SK-N-SH (cell line): Measurements from ENCODE around the gene CALCR. TPM values are rescaled to one million over a fixed set of nuclear protein-coding genes. Genes with fewer than 3 reads are reported as not detected.

Experiments used
- CTCF ChIA-PET: fragments of 300-600, 350-600 bp; formaldehyde crosslinking; extraction: SDS; loops from one replicate; lab custom pipeline; 2021; lab: Yijun Ruan, JAX
- POLR2A ChIA-PET: fragments of 350-600 bp; sonication (Branson Sonifier 250); formaldehyde crosslinking; extraction: SDS; loops from one replicate; lab custom pipeline; 2020; ENCODE audit warnings: antibody characterized with exemption, inconsistent platforms; lab: Yijun Ruan, JAX
- DNase-seq: peaks from one replicate; pipeline ENCODE4 v3.0.0; 2012
- H2AFZ ChIP-seq: fragments of 200-600 bp; sonication (generic); 2 replicates; pipeline ENCODE4 v1.8.1; 2016; ENCODE audit warnings: antibody characterized with exemption, mild to moderate bottlenecking, low read depth
- H3F3A ChIP-seq: fragments of 200-600 bp; sonication (generic); replicated peaks from 2 replicates; pipeline ENCODE3; 2016; ENCODE audit warnings: antibody characterized with exemption, mild to moderate bottlenecking; ENCODE audit not compliant: insufficient read depth
- H3K27ac ChIP-seq, 2 experiments: fragments of 200-500 bp in 1 of 2; fragments of 200-600 bp in 1 of 2; sonication (Bioruptor generic) in 1 of 2; sonication (generic), shearing (Covaris generic) in 1 of 2; 2 replicates each; pipeline versions ENCODE4 v1.5.1 to v1.6.1; 2014 to 2016; ENCODE audit warnings: low read depth in 2 of 2, inconsistent platforms in 1 of 2, low read length in 1 of 2, mild to moderate bottlenecking in 1 of 2, mixed read lengths in 1 of 2
- H3K27me3 ChIP-seq: fragments of 200-600 bp; sonication (generic), shearing (Covaris generic); 2 replicates; pipeline ENCODE4 v1.6.1; 2016; ENCODE audit warnings: mixed run types; ENCODE audit not compliant: insufficient read depth
- H3K36me3 ChIP-seq, 2 experiments: fragments of 200-500 bp in 1 of 2; fragments of 200-600 bp in 1 of 2; sonication (Bioruptor generic) in 1 of 2; sonication (generic) in 1 of 2; replicated peaks in 1 of 2; 2 replicates each; pipeline versions ENCODE3 to v1.5.1; 2014 to 2016; ENCODE audit warnings: low read length in 1 of 2, mild to moderate bottlenecking in 1 of 2; ENCODE audit not compliant: insufficient read depth in 2 of 2, control insufficient read depth in 1 of 2
- H3K4me1 ChIP-seq, 2 experiments: fragments of 200-500 bp in 1 of 2; fragments of 200-600 bp in 1 of 2; sonication (Bioruptor generic) in 1 of 2; sonication (generic), shearing (Covaris generic) in 1 of 2; 2 replicates each; pipeline versions ENCODE4 v1.5.1 to v1.6.1; 2014 to 2016; ENCODE audit warnings: low read depth in 1 of 2, low read length in 1 of 2, mixed run types in 1 of 2; ENCODE audit not compliant: insufficient read depth in 2 of 2, control insufficient read depth in 1 of 2
- H3K4me2 ChIP-seq: fragments of 200-600 bp; sonication (generic), shearing (Covaris generic); 2 replicates; pipeline ENCODE4 v1.6.1; 2017; ENCODE audit warnings: mixed run types
- H3K4me3 ChIP-seq, 2 experiments: fragments of 200-500 bp in 1 of 2; fragments of 200-600 bp in 1 of 2; sonication (Bioruptor generic) in 1 of 2; sonication (generic), shearing (Covaris generic) in 1 of 2; 2 replicates each; pipeline versions ENCODE4 v1.5.1 to v1.8.1; 2014 to 2016; ENCODE audit warnings: low read depth in 2 of 2, inconsistent platforms in 1 of 2, low read length in 1 of 2, mild to moderate bottlenecking in 1 of 2, mixed read lengths in 1 of 2, moderate library complexity in 1 of 2
- H3K79me2 ChIP-seq: fragments of 200-600 bp; sonication (generic); 2 replicates; pipeline ENCODE4 v1.8.1; 2017; ENCODE audit warnings: mild to moderate bottlenecking; ENCODE audit not compliant: insufficient read depth
- H3K9ac ChIP-seq: fragments of 200-600 bp; sonication (generic); 2 replicates; pipeline ENCODE4 v1.6.1; 2017; ENCODE audit warnings: mixed run types
- H3K9me2 ChIP-seq: fragments of 200-600 bp; sonication (generic); 2 replicates; pipeline ENCODE4 v1.6.1; 2017; ENCODE audit warnings: mixed run types
- H3K9me3 ChIP-seq: fragments of 200-600 bp; sonication (generic); 2 replicates; pipeline ENCODE4 v1.6.1; 2017; ENCODE audit warnings: mixed run types, mild to moderate bottlenecking, moderate library complexity
- H4K20me1 ChIP-seq: fragments of 200-600 bp; sonication (generic); 2 replicates; pipeline ENCODE4 v1.6.1; 2017; ENCODE audit warnings: mild to moderate bottlenecking, mixed run types; ENCODE audit not compliant: insufficient read depth
- CHD2 ChIP-seq: fragments of 150-350 bp; IDR thresholded peaks from 2 replicates; pipeline ENCODE4 v1.6.1; 2018; ENCODE audit warnings: low read length; ENCODE audit not compliant: partially characterized antibody
- ELF1 ChIP-seq: IDR thresholded peaks from 2 replicates; pipeline ENCODE4 v1.4.0; 2012
- EP300 ChIP-seq, 2 experiments: IDR thresholded peaks; 2 replicates each; pipeline versions ENCODE4 v1.4.0 to v1.6.1; 2012; ENCODE audit warnings: borderline replicate concordance in 1 of 2, low read depth in 1 of 2, low read length in 1 of 2
- EZH2phosphoT487 ChIP-seq: fragments of 200-600 bp; sonication (generic); IDR thresholded peaks from 2 replicates; pipeline ENCODE4 v1.6.1; 2017; ENCODE audit warnings: low read depth, mixed run types, mild to moderate bottlenecking, antibody characterized with exemption, moderate library complexity, borderline replicate concordance
- FOSL2 ChIP-seq: IDR thresholded peaks from 2 replicates; pipeline ENCODE4 v1.4.0; 2012; ENCODE audit warnings: low read depth, mild to moderate bottlenecking, moderate library complexity, borderline replicate concordance
- FOXJ3 ChIP-seq: sonication (generic); formaldehyde crosslinking; IDR thresholded peaks from 2 replicates; pipeline ENCODE4 v1.5.1; 2020; ENCODE audit warnings: mild to moderate bottlenecking, missing genetic modification reagents
- FOXM1 ChIP-seq: IDR thresholded peaks from 2 replicates; pipeline ENCODE4 v1.4.0; 2012; ENCODE audit warnings: low read depth, mild to moderate bottlenecking
- GATA2 ChIP-seq: sonication (generic); formaldehyde crosslinking; IDR thresholded peaks from 2 replicates; pipeline ENCODE4 v1.5.0; 2020; ENCODE audit warnings: mild to moderate bottlenecking, missing genetic modification reagents
- JUND ChIP-seq: IDR thresholded peaks from 2 replicates; pipeline ENCODE4 v1.4.0; 2012
- MXI1 ChIP-seq: IDR thresholded peaks from 2 replicates; pipeline ENCODE4 v1.6.1; 2012; ENCODE audit warnings: mild to moderate bottlenecking, low read depth, low read length, improper control_type of control experiment
- NFIC ChIP-seq: IDR thresholded peaks from 2 replicates; pipeline ENCODE4 v1.4.0; 2012; ENCODE audit warnings: borderline replicate concordance
- POLR2AphosphoS5 ChIP-seq: IDR thresholded peaks from 2 replicates; pipeline ENCODE4 v1.6.1; 2012; ENCODE audit warnings: low read depth, low read length
- RAD21 ChIP-seq: IDR thresholded peaks from 2 replicates; pipeline ENCODE4 v1.6.1; 2012; ENCODE audit warnings: mild to moderate bottlenecking, low read length
- RCOR1 ChIP-seq: fragments of 150-350 bp; IDR thresholded peaks from 2 replicates; pipeline ENCODE4 v1.6.1; 2017; ENCODE audit warnings: antibody characterized with exemption, low read length
- RXRA ChIP-seq: IDR thresholded peaks from 2 replicates; pipeline ENCODE4 v1.4.0; 2012; ENCODE audit warnings: low read depth, mild to moderate bottlenecking, borderline replicate concordance
- TAF1 ChIP-seq: IDR thresholded peaks from 2 replicates; pipeline ENCODE4 v1.6.1; 2012; ENCODE audit warnings: low read depth, mild to moderate bottlenecking, low read length, moderate library complexity, borderline replicate concordance
- USF1 ChIP-seq: IDR thresholded peaks from 2 replicates; pipeline ENCODE4 v1.4.0; 2012; ENCODE audit warnings: low read depth, borderline replicate concordance
- YY1 ChIP-seq: IDR thresholded peaks from 2 replicates; pipeline ENCODE4 v1.4.0; 2012; ENCODE audit warnings: low read depth, mild to moderate bottlenecking
- ZBTB33 ChIP-seq: IDR thresholded peaks from 2 replicates; pipeline ENCODE4 v1.4.0; 2012; ENCODE audit warnings: low read depth, borderline replicate concordance
- WGBS: methylation state at CpG from one replicate; pipeline ENCODE4 v1.1.6; 2017; ENCODE audit warnings: low lambda C conversion rate; 5-methylcytosine and 5-hydroxymethylcytosine counted together
- polyA plus RNA-seq, 3 experiments: library from polyadenylated mRNA; depleted of rRNA; stranded (reverse); fragments of >200 nt; gene quantifications; 2 replicates each; pipeline ENCODE4 v1.2.3, GENCODE V29; 2012

Gene CALCR
- polyA plus RNA-seq, 1 of the 3 experiments (the other 2 are of a cell fraction): 0.12 TPM

- H3K27me3 ChIP-seq: peaks cover 8% of the 10 kb centered on the region; the same call in 1 of the 2 replicates
- WGBS: 18% methylated on average over 6 of the region's 6 CpGs
- H3K36me3 ChIP-seq: no peaks in the 10 kb centered on the region
- TF ChIP-seq JUND (no peak), ELF1 (no peak), RAD21 (no peak), ZBTB33 (no peak), FOXJ3 (CRISPR knock-in tag) (no peak), RXRA (no peak), TAF1 (no peak), RCOR1 (no peak), MXI1 (no peak), POLR2AphosphoS5 (no peak), EP300 (IDR thresholded peaks at IDR 0.05; ENCODE audit: borderline replicate concordance in 1 of 2, low read depth in 1 of 2, low read length in 1 of 2) (no peak), FOXM1 (no peak), GATA2 (no peak), USF1 (no peak), YY1 (no peak)
- no peak overlapping the region for H2AFZ ChIP-seq
- H3K27ac ChIP-seq: no peak overlapping the region
- no peaks in the 10 kb centered on the region for H4K20me1 ChIP-seq
- no peak overlapping the region for H3K9ac ChIP-seq
- ChIA-PET CTCF (interaction anchor here (0.6 to 3.5 kb wide), 4 partner anchors 12 to 189 kb away, joined by 3 to 25 read pairs (median 4); no protein-coding TSS in a partner anchor), POLR2A (no interaction called here)
- no peak overlapping the region for H3K4me2 ChIP-seq
- DNase-seq: no peak
- H3K79me2 ChIP-seq: no peaks in the 10 kb centered on the region
- no peaks in the 10 kb centered on the region for H3K9me3 ChIP-seq
- no peaks in the 10 kb centered on the region; a peak in 1 of 4 replicates for H3K4me1 ChIP-seq
- H3F3A ChIP-seq: no peaks in the 10 kb centered on the region
- H3K9me2 ChIP-seq: no peaks in the 10 kb centered on the region
- no peak overlapping the region for H3K4me3 ChIP-seq
These were observed 10.9 kb downstream of the CALCR start for GRCh38 chr7:93563584-93563983.

- POLR2A ChIA-PET: no interaction called here
- no peaks in the 10 kb centered on the region for H3F3A ChIP-seq
- H3K9me2 ChIP-seq: no peaks in the 10 kb centered on the region
- 22% methylated on average over 2 of the region's 2 CpGs for WGBS
- no peak overlapping the region for H3K4me3 ChIP-seq
- TF ChIP-seq FOSL2 (no peak), CHD2 (no peak), EZH2phosphoT487 (no peak), MXI1 (no peak), NFIC (no peak), ELF1 (no peak), FOXJ3 (CRISPR knock-in tag) (no peak), JUND (no peak)
- no peaks in the 10 kb centered on the region for H4K20me1 ChIP-seq
- H2AFZ ChIP-seq: no peak overlapping the region
- H3K4me2 ChIP-seq: no peak overlapping the region
- no peak overlapping the region for H3K9ac ChIP-seq
- H3K27ac ChIP-seq: no peak overlapping the region
- no peaks in the 10 kb centered on the region for H3K36me3 ChIP-seq
- DNase-seq: no peak
- H3K79me2 ChIP-seq: no peaks in the 10 kb centered on the region
- H3K9me3 ChIP-seq: no peaks in the 10 kb centered on the region
- H3K27me3 ChIP-seq: peaks cover 8% of the 10 kb centered on the region; the same call in 1 of the 2 replicates
- H3K4me1 ChIP-seq: no peaks in the 10 kb centered on the region; a peak in 1 of 4 replicates
- CTCF ChIA-PET: interaction anchor here (0.7 to 3.5 kb wide), 6 partner anchors 11 to 335 kb away, joined by 3 to 25 read pairs (median 4); no protein-coding TSS in a partner anchor
These were observed 11.6 kb downstream of the CALCR start for GRCh38 chr7:93562936-93563335.
